Body of pancreas (tissue), 4 donors: ENCODE measurements around the gene CHST8. TPM values are rescaled to one million over a fixed set of nuclear protein-coding genes. Genes with fewer than 3 reads are reported as not detected.

Experiments used
- ATAC-seq: fragments of 150-250 bp; one replicate; pipeline ENCODE4 v1.9.1; 2016
- DNase-seq, 4 donors: peaks; one replicate each; pipeline ENCODE4 v3.0.0-alpha.2; 2019
- H3K27ac ChIP-seq, 4 donors: fragments of 200-600 bp; sonication (generic); 1 replicate in 3 of 4; 2 replicates in 1 of 4; pipeline versions ENCODE4 v1.5.1 to v1.6.1; 2016 to 2019; ENCODE audit warnings: mild to moderate bottlenecking in 1 of 4, mixed read lengths in 1 of 4, moderate library complexity in 1 of 4
- H3K27me3 ChIP-seq, 2 donors: fragments of 200-600 bp; sonication (generic); one replicate each; pipeline ENCODE4 v1.6.0; 2016; ENCODE audit warnings: mild to moderate bottlenecking in 1 of 2
- H3K36me3 ChIP-seq, 2 donors: fragments of 200-600 bp; sonication (generic); replicated peaks in 1 of 2; 2 replicates each; pipeline ENCODE4 v1.5.1; 2016; ENCODE audit warnings: low read depth in 2 of 2; ENCODE audit not compliant: insufficient read depth in 1 of 2
- H3K4me1 ChIP-seq: fragments of 200-600 bp; sonication (generic); one replicate; pipeline ENCODE4 v1.6.0; 2016
- H3K4me3 ChIP-seq, 2 donors: fragments of 200-600 bp; sonication (generic); 1 replicate in 1 of 2; 2 replicates in 1 of 2; pipeline ENCODE4 v1.5.1; 2016 to 2019
- H3K9me3 ChIP-seq, 3 donors: fragments of 200-600 bp; sonication (generic); 1 replicate in 2 of 3; 2 replicates in 1 of 3; pipeline ENCODE4 v1.5.1; 2016
- POLR2A ChIP-seq, 3 donors: fragments of 450-650 bp; IDR thresholded peaks; one replicate each; pipeline ENCODE4 v1.6.1; 2016; ENCODE audit warnings: antibody characterized with exemption in 3 of 3, mild to moderate bottlenecking in 2 of 3
- WGBS, 2 donors: methylation state at CpG; one replicate each; pipeline ENCODE4 v1.1.5; 2017; 5-methylcytosine and 5-hydroxymethylcytosine counted together
- intact Hi-C: fragments of 100-400 bp; cut with DNase I; formaldehyde crosslinking; loops from one replicate; pipeline ENCODE4 v1.15.1; 2023
- total RNA-seq, 2 donors: library from RNA; depleted of rRNA; stranded (reverse); fragments of >200 nt; gene quantifications; one replicate each; pipeline ENCODE4 v1.1.0, GENCODE V29; 2016
- TF ChIP-seq, protein P1 (sequence below), 7 experiments: fragments of 450-650 bp in 4 of 7; fragments of 200-600 bp in 3 of 7; sonication (generic) in 3 of 7; IDR thresholded peaks; one replicate each; pipeline ENCODE4 v1.5.1; 2016 to 2019; ENCODE audit warnings: antibody characterized with exemption in 7 of 7

CHST8 gene
- total RNA-seq, 2 donors from 2014 or later = 0.26 TPM; not detected in 1

DNA sequence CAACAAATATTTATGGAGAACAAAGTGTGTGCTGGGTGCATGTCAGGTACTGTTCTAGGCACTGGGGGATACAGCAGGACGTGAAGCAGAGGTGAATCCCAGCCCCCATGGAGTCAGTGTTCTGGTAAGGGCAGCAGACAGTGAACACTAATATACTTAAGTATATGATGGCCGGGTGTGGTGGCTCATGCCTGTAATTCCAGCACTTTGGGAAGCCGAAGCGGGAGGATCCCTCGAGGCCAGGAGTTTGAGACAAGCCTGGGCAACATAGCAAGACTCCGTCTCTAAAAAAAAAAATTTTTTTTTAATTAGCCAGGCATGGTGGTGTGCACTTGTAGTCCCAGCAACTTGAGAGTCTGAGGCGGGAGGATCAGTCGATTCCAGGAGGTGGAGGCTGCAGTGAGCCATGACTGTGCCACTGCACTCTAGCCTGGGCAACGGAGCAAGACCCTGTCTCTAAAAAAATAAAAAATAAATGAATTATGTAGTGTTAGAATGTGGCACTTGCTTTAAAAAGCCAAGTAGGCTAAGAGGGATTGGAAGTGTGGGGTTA, 22.6 kb downstream of the CHST8 start:
- intact Hi-C loops = no loop called here
- TF ChIP-seq POLR2A (IDR thresholded peaks at IDR 0.05) = no peak
- TF ChIP-seq, protein P1, sequence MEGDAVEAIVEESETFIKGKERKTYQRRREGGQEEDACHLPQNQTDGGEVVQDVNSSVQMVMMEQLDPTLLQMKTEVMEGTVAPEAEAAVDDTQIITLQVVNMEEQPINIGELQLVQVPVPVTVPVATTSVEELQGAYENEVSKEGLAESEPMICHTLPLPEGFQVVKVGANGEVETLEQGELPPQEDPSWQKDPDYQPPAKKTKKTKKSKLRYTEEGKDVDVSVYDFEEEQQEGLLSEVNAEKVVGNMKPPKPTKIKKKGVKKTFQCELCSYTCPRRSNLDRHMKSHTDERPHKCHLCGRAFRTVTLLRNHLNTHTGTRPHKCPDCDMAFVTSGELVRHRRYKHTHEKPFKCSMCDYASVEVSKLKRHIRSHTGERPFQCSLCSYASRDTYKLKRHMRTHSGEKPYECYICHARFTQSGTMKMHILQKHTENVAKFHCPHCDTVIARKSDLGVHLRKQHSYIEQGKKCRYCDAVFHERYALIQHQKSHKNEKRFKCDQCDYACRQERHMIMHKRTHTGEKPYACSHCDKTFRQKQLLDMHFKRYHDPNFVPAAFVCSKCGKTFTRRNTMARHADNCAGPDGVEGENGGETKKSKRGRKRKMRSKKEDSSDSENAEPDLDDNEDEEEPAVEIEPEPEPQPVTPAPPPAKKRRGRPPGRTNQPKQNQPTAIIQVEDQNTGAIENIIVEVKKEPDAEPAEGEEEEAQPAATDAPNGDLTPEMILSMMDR (IDR thresholded peaks at IDR 0.05) = no peak
- H3K27me3 ChIP-seq = no peaks in the 10 kb centered on the region
- H3K9me3 ChIP-seq = no peaks in the 10 kb centered on the region
- ATAC-seq (no peak), DNase-seq (no peak)
- no peak overlapping the region for H3K27ac ChIP-seq
- 74 to 79% methylated on average over 9 of the region's 9 CpGs for WGBS, 2 donors
- H3K4me3 ChIP-seq = no peak overlapping the region
- no peaks in the 10 kb centered on the region for H3K4me1 ChIP-seq
- H3K36me3 ChIP-seq = no peaks in the 10 kb centered on the region

DNA sequence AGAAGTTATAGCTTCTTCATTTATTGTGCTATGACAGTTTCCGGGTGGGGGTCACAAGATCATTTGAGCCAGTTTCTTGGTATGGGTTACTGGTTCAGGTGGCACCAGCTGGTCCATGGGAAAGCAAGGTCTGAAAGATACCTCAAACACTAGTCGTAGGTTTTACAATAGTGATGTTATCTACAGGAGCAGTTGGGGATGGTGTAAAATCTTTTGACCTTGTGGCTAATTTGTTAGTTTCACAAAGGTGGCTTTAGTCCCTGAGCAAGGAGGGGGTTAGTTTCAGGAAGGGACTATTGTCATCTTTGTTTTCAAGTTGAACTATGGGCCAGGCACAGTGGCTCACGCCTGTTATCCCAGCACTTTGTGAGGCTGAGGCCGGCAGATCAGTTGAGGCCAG, 24.6 kb downstream of the CHST8 start:
- Histone ChIP-seq H3K9me3 (no peaks in the 10 kb centered on the region), H3K4me1 (no peaks in the 10 kb centered on the region), H3K4me3 (no peak overlapping the region), H3K27me3 (no peaks in the 10 kb centered on the region), H3K27ac (no peak overlapping the region), H3K36me3 (no peaks in the 10 kb centered on the region)
- DNase-seq = no peak
- intact Hi-C loops = no loop called here
- WGBS, 2 donors = 71 to 73% methylated on average over 4 of the region's 4 CpGs
- no peak for TF ChIP-seq POLR2A (IDR thresholded peaks at IDR 0.05)
- TF ChIP-seq, protein P1 (IDR thresholded peaks at IDR 0.05) = no peak
- no peak for ATAC-seq

DNA sequence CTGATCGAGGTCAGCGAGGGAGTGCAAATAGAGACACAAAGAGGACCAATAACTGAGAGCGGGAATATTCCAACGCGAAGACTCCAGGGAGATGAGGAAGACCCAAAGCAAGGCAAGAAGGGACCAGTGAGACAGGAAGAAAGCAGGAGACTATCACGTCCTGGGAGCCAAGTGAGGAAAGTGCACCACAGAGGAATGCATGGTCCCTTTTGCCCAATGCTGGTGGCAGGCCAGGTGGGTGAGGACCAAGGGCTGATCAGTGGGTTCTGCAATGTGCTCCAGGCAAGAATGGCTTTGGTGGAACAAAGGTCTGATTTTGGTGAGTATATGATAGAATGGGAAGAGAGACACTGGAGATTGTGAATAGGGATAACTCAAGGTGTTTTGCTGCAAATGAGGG, 25.4 kb downstream of the CHST8 start:
- Histone ChIP-seq H3K4me1 (no peaks in the 10 kb centered on the region), H3K27me3 (no peaks in the 10 kb centered on the region), H3K36me3 (no peaks in the 10 kb centered on the region), H3K4me3 (no peak overlapping the region), H3K9me3 (no peaks in the 10 kb centered on the region), H3K27ac (no peak overlapping the region)
- 67 to 74% methylated on average over 6 of the region's 6 CpGs for WGBS, 2 donors
- intact Hi-C loops = no loop called here
- no peak for TF ChIP-seq POLR2A (IDR thresholded peaks at IDR 0.05)
- TF ChIP-seq, protein P1 (IDR thresholded peaks at IDR 0.05) = no peak
- ATAC-seq (no peak), DNase-seq (no peak)

DNA sequence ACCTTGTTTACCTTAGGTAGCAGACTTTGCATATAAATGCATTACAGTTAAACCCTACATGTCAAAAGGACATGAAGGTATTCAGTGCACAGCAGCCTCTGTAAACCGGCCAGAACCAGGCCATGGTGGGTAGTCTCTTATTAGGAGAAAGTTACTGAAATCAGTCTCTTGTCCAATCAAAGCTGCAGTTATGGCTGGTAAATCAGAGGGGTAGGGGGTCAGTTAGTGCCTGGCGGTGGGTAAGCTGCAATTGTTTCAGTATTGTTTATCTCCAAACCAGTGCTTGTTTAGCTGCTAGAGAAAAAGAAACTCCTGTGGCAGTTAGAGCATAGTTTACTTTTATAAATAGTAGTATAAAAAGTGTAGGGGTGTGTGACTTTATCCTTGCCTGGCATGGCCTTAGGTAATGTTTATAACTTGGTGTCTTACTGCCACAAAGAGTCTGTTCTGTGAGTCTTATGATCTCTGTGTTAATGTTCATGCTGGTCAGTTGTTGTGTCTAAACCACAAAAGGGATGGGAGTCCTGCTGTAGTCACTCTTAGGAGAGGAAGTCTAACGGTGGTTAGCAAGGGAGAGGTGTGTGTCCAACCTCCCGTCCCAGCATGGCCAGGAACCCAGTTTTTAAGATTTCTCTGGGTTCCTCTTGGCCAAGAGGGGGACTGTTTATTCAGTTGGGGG, 28.0 kb downstream of the CHST8 start:
- TF ChIP-seq POLR2A (IDR thresholded peaks at IDR 0.05) = no peak
- TF ChIP-seq, protein P1 (IDR thresholded peaks at IDR 0.05) = no peak
- WGBS, 2 donors = 36 to 54% methylated on average over 4 of the region's 4 CpGs
- DNase-seq (no peak), ATAC-seq (no peak)
- intact Hi-C loops = no loop called here
- no peak overlapping the region for H3K4me3 ChIP-seq
- H3K27me3 ChIP-seq = no peaks in the 10 kb centered on the region
- no peak overlapping the region for H3K27ac ChIP-seq
- no peaks in the 10 kb centered on the region for H3K9me3 ChIP-seq
- no peaks in the 10 kb centered on the region for H3K36me3 ChIP-seq
- no peaks in the 10 kb centered on the region for H3K4me1 ChIP-seq

DNA sequence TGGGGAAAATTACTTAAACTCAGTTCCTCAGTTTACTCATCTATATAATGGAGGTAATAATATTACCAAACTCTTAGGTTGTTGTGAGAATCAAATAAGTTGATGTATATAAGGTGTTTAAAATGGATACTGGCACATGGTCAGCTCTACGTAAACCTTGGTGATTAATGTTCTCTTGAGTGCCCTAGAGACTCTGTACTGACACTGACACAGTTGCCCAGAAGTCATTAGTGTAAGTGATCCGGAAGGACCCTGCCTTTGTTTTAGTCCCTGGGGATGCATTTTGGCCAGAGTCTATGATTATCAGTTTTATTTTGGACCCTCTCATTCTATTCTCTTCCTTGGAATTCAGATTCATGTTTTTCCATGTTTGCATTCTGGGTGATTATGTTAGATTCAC, 31.9 kb downstream of the CHST8 start:
- Histone ChIP-seq H3K9me3 (no peaks in the 10 kb centered on the region), H3K27me3 (no peaks in the 10 kb centered on the region), H3K36me3 (no peaks in the 10 kb centered on the region), H3K4me1 (no peaks in the 10 kb centered on the region), H3K4me3 (no peak overlapping the region), H3K27ac (no peak overlapping the region)
- DNase-seq (no peak), ATAC-seq (no peak)
- intact Hi-C loops = no loop called here
- TF ChIP-seq POLR2A (IDR thresholded peaks at IDR 0.05) = no peak
- TF ChIP-seq, protein P1 (IDR thresholded peaks at IDR 0.05) = no peak
- WGBS, 2 donors = 70 to 71% methylated on average over 2 of the region's 2 CpGs
